T47D (cell line): ENCODE data around the gene PDCD7.
"Not testable (repeated sequence)": the region's sequence is repeated elsewhere in the genome, so short reads cannot be mapped to it uniquely, and the experiment has no call there.

ENCODE experiments used
- DNase-seq, 2 experiments: peaks; one replicate each; pipeline versions ENCODE4 v3.0.0 to v3.0.0-alpha.2; 2011 to 2012; ENCODE audit warnings: low read depth in 1 of 2, low spot score in 1 of 2
- JUND ChIP-seq: IDR thresholded peaks from 2 replicates; pipeline ENCODE4 v1.6.1; 2012; ENCODE audit warnings: low read depth
- in situ Hi-C: cut with HindIII; loops from 2 replicates; pipeline ENCODE4 v1.10.0; 2016; ENCODE audit warnings: low sequenced_read_pairs, low pct_unique_long_range_greater_than_20kb

Gene PDCD7

GRCh38 chr15:65105038-65105437 lies 28.6 kb downstream of the PDCD7 start:
- in situ Hi-C loops = no loop called here
- no peak for TF ChIP-seq JUND
- no peak for DNase-seq

DNA sequence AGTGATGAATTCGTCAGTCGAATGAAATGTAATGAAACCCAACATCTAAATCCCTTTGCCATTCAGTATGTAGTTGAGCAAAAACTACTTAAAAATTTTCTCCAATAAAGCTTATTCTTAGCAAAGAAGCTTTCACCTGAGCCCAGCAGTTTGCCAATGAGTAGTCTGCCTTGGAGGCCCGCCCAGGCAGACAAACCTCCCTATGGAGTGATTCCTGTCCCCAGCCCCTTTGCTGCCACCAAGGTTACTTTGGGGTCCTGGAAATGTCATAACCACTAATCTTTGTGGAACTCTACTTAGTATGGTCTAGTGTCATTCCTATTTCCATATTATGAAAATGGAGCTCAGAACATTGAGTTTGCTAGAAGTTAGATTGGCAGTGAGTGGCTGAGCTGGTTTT lies 30.7 kb downstream of the PDCD7 start:
- TF ChIP-seq JUND = no peak

GRCh38 chr15:65101891-65102708 lies 31.5 kb downstream of the PDCD7 start:
- no peak for TF ChIP-seq JUND
- no peak for DNase-seq
- in situ Hi-C loops = no loop called here

More for the DNA sequence above, 30.7 kb downstream of the PDCD7 start:
- DNase-seq = no peak
- in situ Hi-C loops = no loop called here

- in situ Hi-C loops = no loop called here
- TF ChIP-seq JUND = no peak
- DNase-seq = peak; percentile 63 to 67
Observed at GRCh38 chr15:65101411-65101890, 32.2 kb downstream of the PDCD7 start.

GRCh38 chr15:65100442-65100841 lies 33.2 kb downstream of the PDCD7 start:
- TF ChIP-seq JUND = no peak
- in situ Hi-C loops = no loop called here
- DNase-seq = no peak

DNA sequence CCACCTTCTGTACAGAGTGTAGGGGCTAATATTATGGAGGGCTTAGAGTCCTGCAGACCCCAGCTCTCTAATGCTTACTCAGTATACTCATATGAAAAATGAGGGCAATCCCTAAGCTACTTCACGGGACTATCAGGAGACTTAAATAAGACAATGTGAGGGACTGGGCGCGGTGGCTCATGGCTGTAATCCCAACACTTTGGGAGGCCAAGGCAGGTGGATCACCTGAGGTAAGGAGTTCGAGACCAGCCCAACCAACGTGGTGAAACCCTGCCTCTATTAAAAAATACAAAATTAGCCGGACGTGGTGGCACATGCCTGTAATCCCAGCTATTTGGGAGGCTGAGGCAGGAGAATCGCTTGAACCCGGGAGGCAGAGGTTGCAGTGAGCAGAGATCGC lies 33.8 kb downstream of the PDCD7 start:
- in situ Hi-C loops, DNase-seq: not testable (repeated sequence)

DNA sequence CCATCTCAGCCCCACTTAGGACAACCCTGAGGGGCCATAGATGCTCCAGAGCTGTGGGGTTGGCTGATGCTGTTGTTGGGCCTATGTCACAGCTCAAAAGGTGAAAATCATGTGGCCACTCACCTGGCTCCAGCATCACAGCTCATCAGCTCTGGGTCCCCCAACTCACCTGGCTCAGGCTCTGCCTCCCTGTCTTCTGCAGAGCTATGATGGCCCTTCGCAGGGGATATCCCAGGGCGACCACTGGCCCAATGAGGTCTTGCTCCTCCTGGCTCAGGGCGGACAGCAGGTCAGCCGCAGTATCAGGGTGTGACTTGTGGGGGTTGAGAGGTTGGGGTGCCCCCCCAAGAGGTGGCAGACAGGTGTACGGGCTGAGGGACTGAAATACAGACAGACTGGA lies 34.3 kb downstream of the PDCD7 start:
- TF ChIP-seq JUND = no peak
- no peak for DNase-seq
- in situ Hi-C loops = no loop called here

DNA sequence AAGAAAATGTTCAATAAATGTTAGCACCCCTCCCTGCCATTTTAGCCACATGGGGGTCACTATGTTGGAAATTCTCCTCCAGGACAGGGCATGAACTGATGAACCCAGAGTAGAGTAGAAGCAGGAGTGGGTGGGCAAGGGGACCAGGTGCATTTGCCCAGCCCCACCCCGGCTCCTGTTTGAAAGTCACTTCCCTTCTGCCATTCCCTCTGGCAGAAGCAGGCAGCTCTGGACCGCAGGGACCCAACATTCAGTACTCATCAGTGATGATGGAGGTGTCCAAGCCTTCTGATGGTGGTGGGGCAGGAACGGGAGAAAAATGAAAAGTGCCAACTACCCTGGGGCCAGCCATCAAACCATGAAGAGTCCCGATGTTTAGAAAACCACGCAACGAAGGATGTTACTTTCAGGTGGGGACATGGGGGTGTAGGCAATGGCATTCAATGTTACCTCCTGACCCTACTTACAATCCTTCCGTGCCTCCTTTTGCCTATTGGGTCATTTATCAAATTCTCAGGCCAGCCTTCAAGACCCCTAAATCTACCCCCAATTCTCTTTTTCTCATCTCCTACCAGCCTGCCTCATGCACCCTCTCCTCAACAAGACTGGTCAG lies 35.9 kb downstream of the PDCD7 start:
- DNase-seq = no peak
- no peak for TF ChIP-seq JUND
- in situ Hi-C loops = no loop called here

- no peak for DNase-seq
- TF ChIP-seq JUND = no peak
- in situ Hi-C loops = no loop called here
Observed at GRCh38 chr15:65096481-65097385, 36.9 kb downstream of the PDCD7 start.

DNA sequence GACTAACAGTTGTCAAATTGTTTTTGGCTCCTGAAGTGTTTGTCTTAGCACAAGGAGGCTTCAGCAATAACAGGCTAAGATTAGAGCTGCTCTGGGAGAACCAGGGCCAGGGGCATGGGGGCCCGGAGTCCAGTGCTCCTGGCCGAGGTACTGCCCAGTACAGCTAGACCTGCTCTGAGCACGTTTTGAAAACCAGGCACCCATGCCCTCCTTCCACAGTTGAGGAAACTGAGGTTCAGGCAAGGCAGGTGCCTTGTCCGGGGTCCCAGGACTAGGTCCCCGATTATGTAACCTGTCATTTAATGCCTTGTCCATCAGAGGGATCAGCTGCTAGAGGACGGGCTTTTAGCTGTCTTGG lies 37.9 kb downstream of the PDCD7 start:
- in situ Hi-C loops = no loop called here
- no peak for TF ChIP-seq JUND

GRCh38 chr15:65095011-65095746 lies 38.4 kb downstream of the PDCD7 start:
- TF ChIP-seq JUND = no peak
- no peak for DNase-seq
- in situ Hi-C loops = no loop called here

More for the DNA sequence above, 37.9 kb downstream of the PDCD7 start:
- no peak for DNase-seq

DNA sequence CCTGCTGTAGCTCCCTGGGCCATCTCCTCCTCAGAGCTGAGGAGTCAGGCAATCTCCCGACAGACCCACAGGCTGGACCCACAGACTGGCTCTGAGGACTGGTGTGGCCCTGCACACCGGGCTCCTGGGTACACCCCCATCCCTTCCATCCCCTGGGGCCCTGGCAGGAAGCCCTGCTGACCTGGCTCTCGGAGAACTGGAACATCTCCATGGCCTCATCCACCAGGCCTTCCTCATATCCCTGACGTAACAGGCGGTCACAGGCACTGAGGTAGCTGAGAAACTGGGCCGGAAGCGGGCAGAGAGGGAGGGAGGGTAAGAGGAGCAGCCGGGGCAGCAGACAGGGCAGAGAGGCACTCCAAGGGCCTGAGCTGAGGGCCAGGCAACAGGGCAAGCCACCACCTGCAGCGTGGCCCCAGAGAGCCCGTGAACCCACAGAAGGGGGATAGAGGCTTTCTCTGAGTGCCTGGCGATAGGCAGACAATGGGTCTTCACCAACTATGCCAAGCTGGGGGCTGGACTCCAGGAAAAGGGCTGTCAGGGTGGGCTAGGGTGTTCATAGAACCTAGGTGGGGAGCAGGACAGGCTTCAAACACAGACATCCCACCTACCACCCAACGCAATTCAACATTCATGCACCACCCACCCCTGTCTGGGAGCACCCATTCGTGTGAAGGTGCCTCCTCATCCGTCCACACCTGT lies 39.2 kb downstream of the PDCD7 start:
- no peak for DNase-seq
- in situ Hi-C loops = no loop called here

DNA sequence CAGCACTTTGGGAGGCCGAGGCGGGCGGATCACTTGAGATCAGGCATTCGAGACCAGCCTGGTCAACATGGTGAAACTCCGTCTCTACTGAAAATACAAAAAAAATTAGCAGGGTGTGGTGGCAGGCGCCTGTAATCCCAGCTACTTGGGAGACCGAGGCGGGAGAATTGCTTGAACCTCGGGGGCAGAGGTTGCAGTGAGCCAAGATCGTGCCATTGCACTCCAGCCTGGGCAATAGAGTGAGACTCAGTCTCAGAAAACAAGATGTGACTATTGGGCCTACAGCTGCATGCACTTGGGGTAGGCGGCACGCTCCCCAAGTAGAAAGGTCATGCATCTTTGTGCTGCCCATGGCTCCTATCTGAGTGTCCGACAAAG lies 39.8 kb downstream of the PDCD7 start:
- in situ Hi-C loops, DNase-seq: not testable (repeated sequence)

More for the DNA sequence above, 39.2 kb downstream of the PDCD7 start:
- no peak for TF ChIP-seq JUND
